HG02852 (cell line): ENCODE results near the gene PANK4.

Experiments used
- ATAC-seq: cut with Tn5 transposase; IDR thresholded peaks from one replicate; pipeline ENCODE4 v1.9.1; 2021; ENCODE audit warnings: mild to moderate bottlenecking, moderate library complexity; ENCODE audit not compliant: unreplicated experiment

The PANK4 gene

DNA sequence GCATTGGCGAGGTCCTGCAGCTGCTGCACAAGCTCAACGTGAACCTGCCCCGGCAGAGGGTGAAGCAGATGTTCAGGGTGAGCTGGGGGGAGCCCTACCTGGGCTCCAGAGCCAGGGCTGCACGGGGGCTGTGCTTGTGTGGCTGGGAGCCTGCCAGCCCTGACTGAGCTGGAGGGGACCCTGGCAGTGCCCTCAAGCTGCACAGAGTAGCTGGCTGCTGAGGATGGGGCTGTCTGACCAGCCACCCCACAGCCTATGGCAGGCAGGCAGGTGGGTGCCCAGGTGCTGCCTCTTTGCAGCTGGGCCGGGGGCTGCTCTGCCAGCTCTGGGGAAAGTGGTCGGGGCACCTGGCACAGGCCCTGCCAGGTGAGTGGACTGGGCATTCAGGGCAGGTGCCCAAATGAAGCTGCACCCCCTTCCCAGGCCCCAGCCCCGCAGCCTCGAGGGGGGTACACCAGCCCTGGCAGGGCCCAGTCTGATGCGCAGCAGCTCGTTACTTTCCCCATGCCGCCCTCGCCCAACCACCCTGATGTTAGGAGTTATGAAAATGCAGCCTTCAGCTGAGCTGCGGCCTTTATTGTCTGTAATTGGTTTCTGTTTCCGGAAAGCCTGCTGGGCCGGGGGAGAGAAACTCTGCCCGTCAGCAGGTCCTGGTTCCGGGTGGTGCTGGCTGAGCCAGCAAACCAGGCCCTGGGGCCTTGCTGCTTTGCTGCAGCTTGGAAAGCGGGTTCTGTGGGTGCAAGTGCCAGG is 46.0 kb downstream of the PANK4 start:
- no peak for ATAC-seq

DNA sequence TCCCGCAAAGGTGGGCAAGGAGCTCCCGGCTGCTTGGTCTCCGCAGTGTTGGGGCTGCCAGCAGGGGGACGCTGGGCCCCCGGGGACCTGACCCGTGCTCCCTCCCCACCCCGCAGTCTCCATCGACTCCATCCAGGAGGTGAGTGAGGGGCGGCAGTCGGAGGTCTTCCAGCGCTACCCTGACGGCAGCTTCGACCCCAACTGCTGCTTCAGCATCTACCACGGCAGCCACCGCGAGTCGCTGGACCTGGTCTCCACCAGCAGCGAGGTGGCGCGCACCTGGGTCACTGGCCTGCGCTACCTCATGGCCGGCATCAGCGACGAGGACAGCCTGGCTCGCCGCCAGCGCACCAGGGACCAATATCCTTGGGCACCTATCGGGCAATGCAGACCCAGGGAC is 46.8 kb downstream of the PANK4 start:
- ATAC-seq = no peak

DNA sequence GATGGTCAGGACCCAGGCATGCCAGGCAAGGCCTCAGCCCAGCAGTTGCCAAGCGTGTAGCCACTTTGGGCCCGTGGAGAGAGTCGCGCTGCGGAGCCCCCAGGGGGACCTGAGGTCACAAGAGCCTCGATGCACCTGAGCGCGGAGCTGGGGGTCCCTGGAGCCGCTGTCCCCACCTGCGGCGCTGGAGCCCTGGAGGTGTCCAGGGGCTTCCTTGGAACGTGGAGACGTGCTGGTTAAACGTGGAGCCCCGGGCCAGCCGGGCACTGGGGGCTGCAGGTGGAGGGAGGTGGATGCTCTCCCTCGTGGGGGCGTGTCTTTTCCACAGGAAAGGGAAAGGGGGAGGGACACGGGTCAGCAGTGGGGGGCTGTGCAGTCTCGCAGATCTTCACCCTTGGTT is 47.2 kb downstream of the PANK4 start:
- ATAC-seq = no peak

DNA sequence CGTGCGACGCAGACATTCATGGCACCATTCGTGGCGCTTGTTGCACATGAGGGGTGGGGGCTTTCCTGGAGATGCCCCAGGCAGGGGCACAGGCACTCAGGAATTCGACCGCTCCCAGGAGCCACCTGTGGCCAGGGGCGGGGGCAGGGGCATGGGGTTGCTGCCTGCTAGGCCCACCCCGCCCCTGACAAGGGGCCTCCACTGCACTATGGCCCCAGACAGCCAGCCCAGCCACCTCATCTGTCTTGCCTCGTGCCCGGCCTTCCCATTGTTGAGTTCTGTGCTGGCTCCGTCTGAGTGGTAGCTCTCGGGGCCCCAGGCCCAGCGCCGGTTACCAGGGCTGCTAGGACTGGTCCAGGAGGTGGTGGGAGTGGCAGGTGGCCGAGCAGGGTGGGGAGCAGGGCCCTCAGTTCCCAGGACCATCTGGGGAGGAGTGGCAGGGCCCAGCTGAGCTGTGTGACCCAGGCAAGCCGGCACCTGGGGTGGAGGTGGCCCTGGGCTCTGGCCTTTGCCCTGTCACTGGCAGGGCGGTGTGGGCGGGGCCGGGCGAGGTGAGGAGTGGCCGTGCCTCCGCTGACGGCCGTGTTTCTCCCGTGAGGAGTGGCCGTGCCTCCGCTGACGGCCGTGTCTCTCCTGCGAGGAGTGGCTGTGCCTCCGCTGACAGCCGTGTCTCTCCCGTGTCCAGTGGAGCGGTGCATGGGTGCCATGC is 48.5 kb downstream of the PANK4 start:
- no peak for ATAC-seq

DNA sequence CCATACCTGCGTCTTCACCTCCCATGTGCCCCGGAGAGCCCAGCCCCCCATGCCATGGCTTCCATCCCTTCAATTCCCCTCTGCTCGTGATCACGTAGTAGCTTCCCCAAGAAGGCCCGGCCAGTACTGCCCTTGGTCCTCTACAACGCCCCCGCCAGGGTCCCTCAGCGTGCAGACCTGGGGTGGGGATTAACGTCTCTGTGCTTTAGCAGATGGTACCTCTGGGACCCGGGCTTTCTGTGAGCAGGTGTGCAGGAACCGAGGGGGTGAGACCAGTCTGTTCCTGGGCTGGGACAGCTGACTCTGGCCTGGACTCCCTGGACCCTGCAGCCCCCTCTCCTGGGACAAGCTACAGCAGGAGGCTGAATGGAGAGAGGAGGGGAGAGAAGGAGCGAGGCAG is 49.1 kb downstream of the PANK4 start:
- no peak for ATAC-seq

DNA sequence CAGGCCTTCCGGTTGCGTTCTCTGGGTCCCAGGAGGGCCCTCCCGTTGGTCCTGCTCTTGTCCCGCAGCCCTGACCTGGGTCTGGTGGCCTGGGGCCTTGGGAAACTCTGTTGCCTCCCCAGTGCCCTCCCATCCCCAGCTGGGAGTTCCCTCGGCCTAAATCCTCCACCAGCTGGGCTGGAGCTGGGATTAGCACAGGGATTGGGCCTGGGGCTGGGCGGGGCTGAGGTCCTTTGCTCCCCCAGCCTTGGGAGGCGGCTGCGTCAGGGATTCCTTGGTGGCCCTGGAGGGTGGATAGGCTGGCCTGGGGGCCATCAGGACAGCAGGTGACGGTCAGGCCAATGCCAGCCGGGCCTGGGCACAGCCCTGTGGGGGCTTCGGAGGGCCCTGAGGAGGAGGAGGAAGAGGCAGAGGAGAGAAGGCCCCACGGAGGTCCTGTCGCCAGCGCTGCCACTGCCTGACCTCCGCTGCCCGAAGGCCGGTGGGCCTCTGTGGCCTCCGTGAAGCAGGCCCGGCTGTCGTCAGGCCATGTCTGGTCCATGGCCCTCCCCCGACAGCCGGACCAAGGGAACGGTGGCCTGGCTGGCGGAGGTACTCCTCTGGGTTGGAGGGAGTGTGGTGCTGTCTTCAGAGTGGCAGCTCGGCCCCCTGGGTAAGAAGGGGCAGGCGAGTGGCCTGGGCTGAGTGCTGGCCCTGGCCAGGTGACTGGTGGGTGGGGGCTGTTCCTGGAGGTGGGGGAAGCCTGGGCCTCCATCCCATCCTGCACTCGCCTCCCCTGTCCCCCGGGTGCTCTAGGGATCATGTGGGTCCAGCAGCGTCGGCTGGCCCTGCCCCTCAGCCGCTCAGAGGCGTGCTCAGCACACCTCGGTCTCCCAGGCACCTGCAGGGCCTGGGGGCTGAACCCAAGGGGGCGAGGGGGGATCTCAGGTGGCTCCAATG is 50.1 kb downstream of the PANK4 start, which contains the start of gene PLCH2:
PLCH2 (plus strand) TSS at position 229 of the 939 bp plus-strand sequence; CDS start at position 529, 300 bp downstream.
- no peak for ATAC-seq

DNA sequence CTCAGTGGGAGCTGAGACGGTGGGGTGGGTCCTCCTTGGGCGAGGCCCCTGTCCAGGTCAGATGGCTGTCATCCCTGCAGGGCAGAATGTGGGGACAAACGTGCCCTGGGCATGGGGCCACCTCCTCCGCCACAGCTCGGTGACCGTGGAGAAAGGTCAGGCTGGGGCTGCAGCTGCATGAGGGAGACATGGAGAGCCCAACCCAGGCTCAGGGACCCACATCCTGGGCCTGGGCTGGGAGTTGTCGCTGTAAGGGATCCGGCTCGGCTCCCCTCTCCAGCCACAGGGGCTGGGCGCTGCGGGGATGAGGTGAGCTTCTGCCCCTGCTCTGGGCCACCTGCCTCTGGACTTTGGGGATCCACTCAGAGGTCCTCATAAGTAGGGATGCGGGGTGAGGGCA is 50.8 kb downstream of the PANK4 start:
- ATAC-seq = no peak

DNA sequence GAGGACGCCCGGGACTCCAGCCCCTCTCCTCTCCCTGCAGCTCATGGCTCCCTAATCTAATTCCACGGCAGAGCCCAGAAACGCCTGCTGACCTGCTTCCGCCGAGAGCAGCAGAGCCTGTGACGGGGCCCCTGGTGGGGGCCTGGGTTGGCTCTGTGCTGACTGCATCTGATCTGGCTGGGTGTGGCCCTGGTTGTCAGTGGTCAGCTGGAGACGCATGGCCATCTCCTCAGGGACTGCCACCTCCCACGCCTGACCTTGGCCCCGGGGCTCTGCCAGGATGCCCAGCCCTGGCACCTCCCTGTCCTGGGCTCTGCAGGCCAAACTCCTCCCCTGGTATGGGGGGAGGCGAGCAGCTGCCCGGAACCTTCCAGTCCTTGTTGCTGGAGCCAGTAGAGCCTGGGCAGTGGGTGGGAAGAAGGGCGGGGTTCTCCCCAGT is 51.4 kb downstream of the PANK4 start:
- no peak for ATAC-seq

DNA sequence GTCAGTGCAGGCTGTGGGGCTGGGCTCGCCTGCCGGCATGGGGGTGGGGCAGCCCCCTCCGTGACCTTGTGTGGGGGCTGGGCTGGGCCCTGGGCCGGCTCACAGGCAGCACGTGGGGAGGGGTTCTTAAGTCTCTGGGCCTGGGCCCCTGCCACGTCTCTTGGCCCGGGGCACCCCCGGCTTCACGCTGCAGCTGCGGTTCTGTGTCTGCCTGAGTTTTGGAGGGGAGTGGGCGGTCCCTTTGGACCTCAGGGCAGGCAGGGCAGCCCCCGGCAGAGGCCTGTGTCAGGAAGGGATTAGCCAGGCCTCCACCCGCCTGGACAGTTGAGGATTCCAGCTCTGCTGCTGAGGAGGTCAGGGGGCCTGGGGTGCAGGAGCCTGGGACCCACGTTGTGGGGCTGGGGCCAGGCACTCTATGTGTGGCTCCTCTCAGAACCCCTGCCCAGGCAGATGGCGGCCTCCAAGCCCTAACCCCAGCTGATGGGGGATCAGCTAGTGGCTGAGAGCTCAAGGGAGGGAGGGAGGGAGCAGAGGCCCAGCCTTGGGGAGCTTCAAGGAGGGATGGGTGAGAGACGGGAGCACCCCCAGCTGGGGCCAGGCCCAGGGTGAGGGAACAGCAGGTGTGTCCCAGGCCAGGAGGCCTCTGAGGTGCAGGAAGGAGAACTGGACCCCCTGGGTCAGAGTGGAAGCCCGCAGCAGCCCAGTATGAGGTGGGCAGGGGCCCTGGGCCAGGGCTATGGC is 52.1 kb downstream of the PANK4 start:
- ATAC-seq = no peak

DNA sequence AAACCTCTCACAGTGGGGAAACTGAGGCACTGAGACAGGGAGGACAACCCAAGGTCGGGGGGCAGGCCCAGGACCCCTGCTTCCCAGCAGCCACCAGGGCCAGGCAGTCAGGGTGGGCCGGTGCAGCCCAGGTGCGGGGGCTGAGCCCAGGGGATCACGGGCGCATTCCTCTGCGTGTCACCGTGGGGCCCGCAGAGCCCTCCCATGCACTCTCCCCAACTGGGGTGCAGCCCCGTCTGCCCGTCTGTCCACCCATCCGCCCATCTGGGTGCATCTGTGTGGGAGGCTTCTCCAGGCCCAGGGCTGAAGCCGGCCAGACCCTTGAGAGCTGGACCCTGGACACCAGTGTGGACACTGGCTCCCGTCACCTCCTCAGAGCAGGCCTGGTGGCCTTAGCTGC is 53.2 kb downstream of the PANK4 start:
- no peak for ATAC-seq

DNA sequence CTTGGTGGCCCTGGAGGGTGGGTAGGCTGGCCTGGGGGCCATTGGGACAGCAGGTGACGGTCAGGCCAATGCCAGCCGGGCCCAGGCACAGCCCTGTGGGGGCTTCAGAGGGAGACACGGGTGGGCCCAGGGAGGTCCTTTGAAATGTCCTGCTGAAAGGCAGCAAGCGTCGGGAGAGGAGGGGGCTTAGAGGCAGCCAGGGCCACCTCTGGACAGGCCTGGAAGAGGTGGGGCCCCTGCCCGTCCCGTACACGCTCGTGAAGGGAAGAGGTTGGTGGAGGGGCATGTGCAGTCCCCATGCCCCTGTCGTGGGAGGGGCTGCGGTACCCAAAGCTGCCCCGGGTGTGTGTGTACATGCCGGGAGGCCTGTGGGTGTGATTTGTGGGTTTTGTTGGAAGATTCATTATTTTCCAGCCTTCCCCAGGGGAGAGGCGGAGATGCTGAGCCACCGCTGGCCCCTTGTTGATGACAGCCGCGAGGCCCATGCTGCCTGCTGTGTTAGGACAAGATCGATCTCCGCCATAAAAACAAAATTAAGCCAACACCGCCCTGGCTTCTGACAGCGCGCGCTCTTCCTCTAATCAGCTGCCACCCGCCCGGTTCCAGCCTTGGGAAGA is 53.7 kb downstream of the PANK4 start:
- no peak for ATAC-seq

DNA sequence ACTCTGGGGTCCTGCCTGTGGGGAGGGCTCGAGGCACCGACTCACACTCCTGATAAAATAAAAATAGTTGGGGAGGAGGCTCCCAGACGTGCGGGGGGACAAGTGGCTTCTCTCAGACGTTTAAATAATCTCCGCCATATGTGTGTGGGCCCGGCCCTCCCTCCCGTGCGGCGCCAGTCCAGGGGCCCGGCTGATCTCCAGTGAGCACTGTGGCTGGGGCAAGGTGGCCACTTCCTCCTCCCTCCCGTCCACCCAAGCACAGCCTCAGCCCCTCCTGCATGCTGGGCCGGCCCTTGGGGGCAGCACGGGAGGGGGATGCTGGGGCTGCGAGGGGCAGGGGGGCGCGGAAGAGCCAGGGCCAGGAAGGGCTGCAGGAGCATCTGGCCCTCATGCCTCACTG is 54.3 kb downstream of the PANK4 start:
- no peak for ATAC-seq

DNA sequence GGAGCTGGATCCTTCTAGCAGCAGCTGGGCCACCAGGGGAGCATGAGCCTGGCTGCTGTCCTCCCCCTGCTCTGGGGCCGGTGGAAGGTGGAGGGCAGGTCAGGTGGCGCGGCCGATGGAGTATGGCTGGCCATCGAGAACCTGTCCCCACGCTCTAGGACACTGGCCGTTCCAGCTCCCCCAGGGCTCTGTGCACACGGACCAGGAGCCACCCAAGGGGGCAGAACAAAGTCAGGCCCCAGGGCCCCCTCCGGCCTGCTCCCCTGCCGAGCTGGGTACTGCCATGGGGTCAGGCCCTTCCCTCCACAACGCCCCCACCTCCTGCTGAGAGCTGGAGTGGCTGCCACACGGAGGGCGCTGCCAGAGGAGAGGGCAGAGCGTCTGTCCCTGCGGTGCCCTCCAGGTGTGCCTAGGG is 54.8 kb downstream of the PANK4 start:
- ATAC-seq = no peak

DNA sequence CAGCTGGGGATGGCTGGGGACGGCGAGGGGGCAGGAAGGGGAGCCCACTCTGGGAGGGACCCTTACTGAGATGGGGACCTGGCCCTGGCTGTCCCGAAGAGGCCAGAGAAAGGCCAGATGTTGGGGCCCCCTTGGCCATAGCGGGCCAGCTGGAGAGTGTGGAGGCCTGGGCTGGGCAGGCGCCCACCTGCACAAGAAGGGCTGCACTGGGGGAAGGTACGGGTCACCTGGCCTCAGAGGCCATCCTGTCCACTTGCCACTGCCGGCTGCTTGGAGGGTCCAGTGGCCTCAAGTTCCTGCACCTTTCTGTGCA is 55.3 kb downstream of the PANK4 start:
- ATAC-seq = no peak

DNA sequence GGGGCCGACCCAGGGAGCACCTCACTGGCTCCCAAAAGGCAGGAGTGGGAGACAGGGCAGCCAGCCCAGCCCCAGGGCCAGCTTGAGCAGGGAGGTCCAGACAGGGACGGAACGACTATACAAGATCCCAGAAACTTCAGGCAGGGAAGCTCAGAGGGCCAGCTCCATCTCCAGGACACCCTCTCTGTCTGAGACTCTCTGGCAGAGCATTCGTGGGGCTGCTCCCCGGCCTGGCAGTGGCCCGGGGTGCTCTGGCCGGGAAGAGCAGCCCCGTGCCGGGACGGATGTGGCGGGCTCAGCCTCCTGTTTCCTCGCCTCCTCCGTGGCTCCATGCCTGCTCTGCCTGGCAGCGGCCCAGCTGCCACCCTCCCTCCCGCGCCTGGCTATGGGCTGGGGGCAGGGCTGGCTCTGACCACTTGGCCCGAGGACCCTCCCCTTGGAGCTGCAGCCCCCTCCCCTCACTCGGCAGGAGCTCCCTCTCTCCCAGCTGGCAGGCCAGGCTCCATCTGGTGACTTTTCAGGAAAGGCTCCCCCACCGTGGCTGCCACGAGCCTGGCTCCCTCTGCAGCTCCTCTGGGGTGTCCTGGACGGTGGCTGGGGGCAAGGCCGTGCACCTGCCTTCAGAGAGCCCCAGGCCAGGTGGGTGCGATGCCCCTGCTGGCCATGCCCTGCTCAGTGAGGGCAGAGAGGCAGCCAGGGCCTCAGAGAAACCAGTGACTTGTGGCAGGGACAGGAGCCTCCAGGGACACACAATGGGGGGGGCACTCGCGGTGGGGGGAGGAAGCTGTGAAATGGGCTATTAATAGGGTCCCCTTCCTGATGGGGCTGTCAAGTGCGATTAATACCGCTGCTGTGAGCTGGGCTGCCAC is 55.9 kb downstream of the PANK4 start:
- ATAC-seq = no peak

DNA sequence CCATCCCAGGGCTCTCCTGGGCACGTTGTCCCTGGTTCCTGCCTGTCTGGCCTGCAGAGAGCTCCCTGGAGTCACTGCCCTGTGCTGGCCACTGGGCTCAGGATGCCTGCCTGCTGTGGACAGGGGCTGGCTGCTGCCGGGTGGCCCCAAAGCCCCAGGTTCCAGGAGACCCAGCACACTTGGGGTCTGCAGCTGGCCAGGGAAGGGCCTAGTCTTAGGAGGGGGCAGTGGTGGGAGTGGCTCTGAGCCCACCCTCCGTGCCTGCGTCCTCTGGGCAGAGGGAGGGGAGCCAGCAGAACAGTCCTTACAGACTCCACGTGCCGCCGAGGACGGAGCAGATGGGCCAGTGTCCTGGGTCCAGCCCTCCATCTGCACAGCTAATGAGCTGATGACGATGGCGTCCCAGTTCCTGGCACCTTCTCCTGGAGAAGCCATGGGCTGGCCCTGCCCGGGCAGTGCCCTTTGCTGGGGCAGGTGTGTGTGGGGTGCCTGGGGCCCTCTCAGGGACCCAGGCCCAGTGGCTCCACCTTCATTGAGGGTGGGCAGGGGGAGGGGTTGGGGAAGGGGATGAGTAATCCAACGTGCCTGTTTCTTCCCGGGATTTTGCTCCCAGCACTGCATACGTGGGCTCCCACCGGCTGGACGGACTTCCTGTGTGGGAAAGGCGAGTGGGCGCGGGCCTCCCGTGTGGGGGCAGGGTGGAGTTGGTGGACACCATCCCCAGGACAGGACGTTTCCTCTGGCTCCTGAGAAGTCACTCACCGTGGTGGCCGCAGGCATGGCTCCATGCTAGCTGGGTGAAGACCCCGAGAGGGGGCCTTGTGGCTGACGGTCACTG is 57.1 kb downstream of the PANK4 start:
- no peak for ATAC-seq

DNA sequence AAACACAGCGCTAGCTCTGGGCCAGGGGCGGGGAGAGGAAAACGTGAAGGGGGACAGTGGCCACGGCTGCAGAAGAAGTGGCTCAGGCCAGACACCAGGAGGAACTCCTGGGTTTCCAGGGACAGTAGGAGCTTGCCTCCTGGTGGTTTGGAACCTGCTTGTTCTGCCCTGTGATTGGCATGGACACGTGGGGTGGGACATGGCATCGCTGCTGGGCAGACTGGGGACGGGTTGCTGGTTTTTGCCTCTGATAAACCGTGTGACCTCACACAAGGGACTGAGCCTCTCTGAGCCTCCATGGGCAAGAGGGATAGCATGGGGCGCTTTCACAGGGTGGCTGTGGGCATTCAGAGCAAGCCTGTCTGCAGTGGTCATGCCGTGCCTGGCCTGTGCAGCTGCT is 57.9 kb downstream of the PANK4 start:
- ATAC-seq = no peak

DNA sequence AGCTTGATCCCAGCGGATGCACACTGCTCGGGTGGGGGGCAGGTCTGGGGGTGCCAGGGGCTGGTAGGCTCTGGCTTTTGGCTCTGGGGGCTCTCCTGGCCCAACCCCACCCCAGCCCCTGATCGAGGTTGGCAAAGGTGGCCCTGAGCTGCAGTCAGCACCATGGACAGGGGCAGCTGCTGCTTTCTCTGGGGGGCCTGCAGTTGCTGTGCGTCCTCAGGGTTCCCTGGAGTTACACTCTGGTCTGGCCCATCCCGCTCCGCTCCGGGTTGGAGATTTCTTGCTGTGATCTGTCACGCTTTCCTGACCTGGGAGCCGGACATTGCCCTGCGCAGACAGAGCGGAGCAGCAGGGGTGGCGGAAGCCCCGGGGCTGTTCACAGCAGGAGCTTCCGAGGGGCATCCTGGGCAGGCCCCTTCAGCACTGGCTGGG is 58.3 kb downstream of the PANK4 start:
- ATAC-seq = no peak
